ENCODE data around the gene ATOSB. TPM values are rescaled to one million over a fixed set of nuclear protein-coding genes. Genes with fewer than 3 reads are reported as not detected.
A peak's percentile ranks its signal among the peaks of the same experiment; 100 is the strongest.

ATOSB gene
- total RNA-seq, 1 donor from 2014 or later = 12.9 TPM

GRCh38 chr9:35102769-35103659 lies 12.6 kb downstream of the ATOSB start, which contains the start of gene STOML2:
STOML2 (minus strand) TSS chr9:35103131; CDS start chr9:35103094, 37 bp downstream.
- ATAC-seq (ENCODE audit: poor library complexity) (peak; percentile 98), DNase-seq (peak; percentile 96)
- intact Hi-C loops (cut with DNase I) = no loop called here

- ATAC-seq (ENCODE audit: poor library complexity) = peak; percentile 35
- no peak for DNase-seq
- intact Hi-C loops (cut with DNase I) = no loop called here
Measured at GRCh38 chr9:35102465-35102768, 13.2 kb downstream of the ATOSB start.

GRCh38 chr9:35097573-35097972 lies 18.1 kb downstream of the ATOSB start:
- DNase-seq = no peak
- intact Hi-C loops (cut with DNase I) = loop anchor here (5.0 to 10.0 kb wide), 2 partner anchors 113 to 195 kb away; partner anchors contain the start of gene DNAJB5
- no peak for ATAC-seq (ENCODE audit: poor library complexity)

GRCh38 chr9:35096035-35096849 lies 19.4 kb downstream of the ATOSB start, which contains the start of gene PIGO:
PIGO (minus strand) TSS chr9:35096591; CDS start chr9:35095565, 1,026 bp downstream.
- ATAC-seq (ENCODE audit: poor library complexity) (peak; percentile 97), DNase-seq (peak; percentile 95)
- intact Hi-C loops (cut with DNase I) = loop anchor here (5.0 to 10.0 kb wide), 2 partner anchors 111 to 194 kb away; partner anchors contain the start of gene DNAJB5

DNA sequence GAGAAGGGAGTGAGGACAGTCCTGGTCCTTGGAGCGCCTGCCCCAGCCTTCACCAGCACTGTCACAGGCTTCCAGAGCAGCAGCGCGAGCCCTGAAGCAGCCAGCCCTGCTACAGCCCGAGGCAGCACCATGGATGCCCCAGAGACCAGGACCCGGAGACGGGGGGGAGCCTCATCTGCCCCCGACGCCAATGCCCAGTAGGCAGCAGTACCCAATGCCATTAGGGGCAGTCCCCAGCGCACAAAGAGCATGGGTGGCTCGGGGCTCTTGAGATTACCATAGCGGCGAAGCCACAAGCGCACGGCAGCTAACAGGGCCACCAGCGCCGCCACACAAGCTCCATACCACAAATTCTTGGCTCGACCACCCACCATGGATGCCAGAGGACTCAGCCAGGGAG lies 24.1 kb downstream of the ATOSB start:
- DNase-seq = no peak
- intact Hi-C loops (cut with DNase I) = loop anchor here (10.0 kb wide), 1 partner anchor 107 kb away; the partner anchor contains the start of gene DNAJB5
- ATAC-seq (ENCODE audit: poor library complexity) = no peak

GRCh38 chr9:35089434-35089833 lies 26.2 kb downstream of the ATOSB start:
- intact Hi-C loops (cut with DNase I) = no loop called here

DNA sequence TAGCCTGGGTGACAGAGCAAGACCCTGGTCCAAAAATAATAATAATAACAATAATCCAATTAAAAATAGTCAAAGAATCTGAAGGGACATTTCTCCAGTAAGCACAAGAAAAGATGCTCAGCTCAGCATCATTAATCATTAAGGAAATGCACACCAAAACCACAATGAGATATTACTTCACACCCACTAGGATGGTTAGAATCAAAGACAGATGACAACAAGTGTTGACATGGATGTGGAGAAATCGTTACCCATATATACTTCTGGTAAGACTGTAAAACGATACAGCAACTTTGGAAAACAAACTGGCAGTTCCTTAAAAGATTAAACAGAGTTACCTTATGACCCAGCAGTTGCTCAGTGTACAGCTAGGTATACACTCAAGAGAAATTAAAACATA lies 30.6 kb downstream of the ATOSB start:
- DNase-seq = no peak
- intact Hi-C loops (cut with DNase I) = no loop called here
- ATAC-seq (ENCODE audit: poor library complexity) = no peak

More at GRCh38 chr9:35089434-35089833, 26.2 kb downstream of the ATOSB start:
- no peak for ATAC-seq (ENCODE audit: poor library complexity)
- DNase-seq = no peak

- ATAC-seq (ENCODE audit: poor library complexity) (peak; percentile 98), DNase-seq (peak; percentile 95)
- intact Hi-C loops (cut with DNase I) = no loop called here
Measured at GRCh38 chr9:35079426-35080341, 36.0 kb downstream of the ATOSB start, which contains the start of gene FANCG. FANCG (minus strand) TSS chr9:35079942; CDS start chr9:35079524, 418 bp downstream.

- ATAC-seq (ENCODE audit: poor library complexity) (no peak), DNase-seq (no peak)
- intact Hi-C loops (cut with DNase I) = no loop called here
Measured at GRCh38 chr9:35079041-35079425, 36.6 kb downstream of the ATOSB start.

- ATAC-seq (ENCODE audit: poor library complexity) (no peak), DNase-seq (no peak)
- intact Hi-C loops (cut with DNase I) = no loop called here
Measured at GRCh38 chr9:35078066-35078465, 37.6 kb downstream of the ATOSB start.

DNA sequence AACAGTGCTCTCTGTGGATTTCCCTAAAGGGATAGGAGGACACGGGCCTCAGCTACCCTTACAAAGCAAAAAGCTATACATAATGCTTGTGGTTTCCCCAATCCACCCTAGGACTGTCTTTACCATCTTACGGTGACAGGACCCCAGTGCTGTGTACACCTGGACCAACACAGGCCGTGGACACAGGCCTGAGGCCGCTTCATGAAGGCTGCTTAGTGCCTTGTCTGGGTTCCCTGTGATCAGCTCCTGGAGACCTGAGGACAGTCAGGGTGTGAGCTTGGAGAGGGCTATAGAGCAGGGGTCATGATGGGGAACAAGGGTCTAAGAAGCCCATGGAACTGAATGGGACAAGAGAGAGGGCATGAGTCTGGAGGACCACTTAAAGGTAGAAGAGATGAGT lies 38.8 kb downstream of the ATOSB start:
- ATAC-seq (ENCODE audit: poor library complexity) (no peak), DNase-seq (no peak)
- intact Hi-C loops (cut with DNase I) = no loop called here

- DNase-seq (no peak), ATAC-seq (ENCODE audit: poor library complexity) (no peak)
- intact Hi-C loops (cut with DNase I) = no loop called here
Measured at GRCh38 chr9:35075358-35075757, 40.3 kb downstream of the ATOSB start.

DNA sequence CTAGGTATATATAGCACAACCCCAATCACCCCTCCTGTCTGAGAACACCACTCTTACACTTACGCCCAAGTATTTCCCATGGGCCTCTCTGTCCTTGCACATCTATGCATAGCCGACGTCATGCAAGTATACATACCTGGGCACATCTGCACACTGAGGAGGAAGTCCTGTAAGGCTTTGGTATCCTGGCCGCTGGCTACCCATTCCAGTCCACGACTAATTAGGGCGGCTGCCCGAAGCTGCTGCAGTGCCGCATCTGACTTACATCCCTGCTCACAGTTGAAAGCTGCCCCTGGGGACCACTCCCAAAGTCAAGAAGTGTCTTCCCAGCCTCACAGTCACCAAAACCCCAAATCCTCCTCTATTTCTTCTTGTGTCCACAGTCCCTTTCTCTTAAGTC lies 40.9 kb downstream of the ATOSB start:
- intact Hi-C loops (cut with DNase I) = no loop called here
- DNase-seq (no peak), ATAC-seq (ENCODE audit: poor library complexity) (no peak)

GRCh38 chr9:35074141-35074540 lies 41.5 kb downstream of the ATOSB start:
- DNase-seq (no peak), ATAC-seq (ENCODE audit: poor library complexity) (no peak)
- intact Hi-C loops (cut with DNase I) = no loop called here

GRCh38 chr9:35073279-35073612 lies 42.4 kb downstream of the ATOSB start:
- DNase-seq (no peak), ATAC-seq (ENCODE audit: poor library complexity) (no peak)
- intact Hi-C loops (cut with DNase I) = no loop called here

DNA sequence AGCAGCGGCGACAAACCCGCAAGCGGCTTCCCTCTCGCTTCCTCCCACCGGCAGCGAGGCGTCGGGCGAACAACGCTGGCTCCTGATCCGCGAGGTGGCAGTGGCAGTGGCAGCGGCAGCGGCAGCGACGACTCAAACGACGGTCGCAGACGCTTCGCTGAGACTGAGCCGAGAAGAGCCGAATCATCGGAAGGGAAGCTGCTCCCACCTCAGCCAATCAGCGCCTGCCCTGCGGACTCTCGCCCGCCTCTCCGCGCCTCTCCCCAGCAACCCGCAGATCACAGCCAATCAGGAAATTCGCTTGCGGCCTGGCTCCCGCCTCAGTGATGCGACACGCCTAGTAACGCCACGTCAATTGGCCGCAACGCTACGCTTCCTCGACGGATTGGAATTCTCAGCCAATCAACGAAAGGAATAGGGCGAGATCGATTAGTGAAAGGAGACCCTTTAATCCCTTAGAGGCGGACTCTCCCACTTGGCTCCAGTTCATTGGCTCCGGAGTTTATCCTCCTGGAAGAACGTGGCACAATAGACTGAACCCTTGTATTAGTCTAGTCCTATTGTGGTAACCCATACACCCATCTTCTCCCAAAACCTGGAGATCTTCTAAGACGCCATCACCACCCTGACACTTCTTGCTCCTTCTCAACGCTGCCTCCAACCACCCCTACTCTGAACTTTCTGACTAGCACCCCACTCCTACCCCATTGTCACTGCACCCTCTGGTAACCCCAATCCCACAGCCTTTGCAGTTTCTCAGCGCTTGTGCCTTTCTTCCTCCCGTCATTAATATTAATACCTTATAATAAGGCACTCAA lies 43.0 kb downstream of the ATOSB start, which contains the start of gene VCP:
VCP (minus strand) TSS at position 165 of the 818 bp plus-strand sequence. CDS start 272 bp downstream, outside the sequence.
- DNase-seq = peak; percentile 99
- intact Hi-C loops (cut with DNase I) = no loop called here
- peak; percentile 95 for ATAC-seq (ENCODE audit: poor library complexity)

GRCh38 chr9:35071814-35072460 lies 43.7 kb downstream of the ATOSB start:
- DNase-seq (peak; percentile 93), ATAC-seq (ENCODE audit: poor library complexity) (peak; percentile 83)
- intact Hi-C loops (cut with DNase I) = no loop called here

Measured in Right ventricle myocardium superior (tissue), 1 donor.